Measurements from ENCODE around the gene BLOC1S3.
A peak's percentile ranks its signal among the peaks of the same experiment; 100 is the strongest.

The BLOC1S3 gene

GRCh38 chr19:45178262-45179071 is at the start of gene BLOC1S3:
Gene BLOC1S3, plus strand, starts transcription at chr19:45178784. Its CDS starts 513 bp downstream, at chr19:45179297.
- peak; percentile 93 to 100 (median 100) for DNase-seq

- no peak for DNase-seq
Measured at GRCh38 chr19:45128806-45129205, 49.8 kb upstream of the BLOC1S3 start.

GRCh38 chr19:45130236-45130635 is 48.3 kb upstream of the BLOC1S3 start:
- DNase-seq = no peak

- DNase-seq = peak in 1 of 14 donors; percentile 29
Measured at GRCh38 chr19:45130888-45131615, 47.5 kb upstream of the BLOC1S3 start.

- no peak for DNase-seq
Measured at GRCh38 chr19:45133661-45134060, 44.9 kb upstream of the BLOC1S3 start.

GRCh38 chr19:45135176-45135885 is 43.3 kb upstream of the BLOC1S3 start:
- DNase-seq = no peak

- DNase-seq = no peak
Measured at GRCh38 chr19:45136507-45137178, 41.9 kb upstream of the BLOC1S3 start.

GRCh38 chr19:45137179-45137761 is 41.3 kb upstream of the BLOC1S3 start:
- DNase-seq = peak in 2 of 14 donors; percentile 9 to 21

GRCh38 chr19:45138303-45138751 is 40.3 kb upstream of the BLOC1S3 start:
- DNase-seq = no peak

- no peak for DNase-seq
Measured at GRCh38 chr19:45139286-45140143, 39.1 kb upstream of the BLOC1S3 start.

- DNase-seq = no peak
Measured at GRCh38 chr19:45140144-45140503, 38.5 kb upstream of the BLOC1S3 start.

- DNase-seq = no peak
Measured at GRCh38 chr19:45140533-45140932, 38.1 kb upstream of the BLOC1S3 start.

GRCh38 chr19:45141203-45141900 is 37.2 kb upstream of the BLOC1S3 start:
- no peak for DNase-seq

GRCh38 chr19:45142016-45142725 is 36.4 kb upstream of the BLOC1S3 start:
- no peak for DNase-seq

- DNase-seq = no peak
Measured at GRCh38 chr19:45142726-45143110, 35.9 kb upstream of the BLOC1S3 start.

- no peak for DNase-seq
Measured at GRCh38 chr19:45144431-45145269, 33.9 kb upstream of the BLOC1S3 start.

GRCh38 chr19:45145270-45146189 is 33.1 kb upstream of the BLOC1S3 start:
- DNase-seq = no peak

GRCh38 chr19:45146251-45146650 is 32.3 kb upstream of the BLOC1S3 start:
- DNase-seq = no peak
